SU-DHL-6 (cell line): ENCODE measurements around the gene ARHGAP27.

Experiments used
- H2AFZ ChIP-seq: fragments of 200-600 bp; sonication (generic); 2 replicates; pipeline ENCODE4 v1.6.1; 2014; ENCODE audit warnings: low read depth, mild to moderate bottlenecking, moderate library complexity, mixed read lengths, antibody characterized with exemption, low read length; ENCODE audit not compliant: severe bottlenecking
- H3F3A ChIP-seq: fragments of 200-600 bp; shearing (Covaris generic); 2 replicates; pipeline ENCODE4 v1.6.0; 2016; ENCODE audit warnings: antibody characterized with exemption, mild to moderate bottlenecking; ENCODE audit not compliant: insufficient read depth
- H3K27ac ChIP-seq: fragments of 200-600 bp; sonication (generic); 2 replicates; pipeline ENCODE4 v1.5.1; 2016; ENCODE audit warnings: low read depth, mild to moderate bottlenecking, low read length, moderate library complexity, mixed read lengths
- H3K27me3 ChIP-seq: fragments of 200-600 bp; sonication (generic), shearing (Covaris generic); 2 replicates; pipeline ENCODE4 v1.6.0; 2014; ENCODE audit warnings: mild to moderate bottlenecking, low read length
- H3K36me3 ChIP-seq: fragments of 200-600 bp; sonication (generic); 2 replicates; pipeline ENCODE4 v1.6.1; 2014; ENCODE audit warnings: mild to moderate bottlenecking, low read length, mixed read lengths
- H3K4me2 ChIP-seq: fragments of 300-600, 200-600 bp; shearing (Covaris generic), sonication (generic); 2 replicates; pipeline ENCODE4 v1.6.0; 2014; ENCODE audit warnings: low read length, low read depth, mild to moderate bottlenecking; ENCODE audit not compliant: poor library complexity, severe bottlenecking
- H3K4me3 ChIP-seq: fragments of 200-600 bp; sonication (generic); 2 replicates; pipeline ENCODE4 v1.5.1; 2014; ENCODE audit warnings: antibody characterized with exemption, low read length, mild to moderate bottlenecking, mixed read lengths; ENCODE audit not compliant: insufficient read depth, poor library complexity, severe bottlenecking
- H3K79me2 ChIP-seq: fragments of 200-600 bp; sonication (generic); 2 replicates; pipeline ENCODE4 v1.6.1; 2014; ENCODE audit warnings: mild to moderate bottlenecking, low read length, moderate library complexity; ENCODE audit not compliant: insufficient read depth
- H3K9ac ChIP-seq: fragments of 200-600 bp; sonication (generic); 2 replicates; pipeline ENCODE4 v1.7.0; 2014; ENCODE audit warnings: mild to moderate bottlenecking, low read length
- H3K9me2 ChIP-seq: fragments of 200-600 bp; sonication (generic); replicated peaks from 2 replicates; pipeline ENCODE4 v1.6.1; 2014; ENCODE audit warnings: low read length; ENCODE audit not compliant: insufficient read depth
- H3K9me3 ChIP-seq: fragments of 200-600 bp; sonication (generic); 2 replicates; pipeline ENCODE4 v1.6.1; 2014; ENCODE audit warnings: low read length, mixed read lengths; ENCODE audit not compliant: insufficient read depth
- H4K20me1 ChIP-seq: fragments of 200-600 bp; sonication (generic); 2 replicates; pipeline ENCODE4 v1.6.1; 2014; ENCODE audit warnings: low read depth, mild to moderate bottlenecking, antibody characterized with exemption, low read length, moderate library complexity, mixed read lengths
- CTCF ChIP-seq: fragments of 200-600 bp; sonication (generic); IDR thresholded peaks from one replicate; pipeline ENCODE4 v1.5.1; 2017; ENCODE audit warnings: antibody characterized with exemption, mild to moderate bottlenecking, low read length, moderate library complexity; ENCODE audit not compliant: insufficient read depth, poor library complexity, severe bottlenecking
- EZH2phosphoT487 ChIP-seq: fragments of 200-600 bp; sonication (generic), shearing (Covaris generic); conservative IDR thresholded peaks from 2 replicates; pipeline ENCODE4 v1.6.1; 2018; ENCODE audit warnings: mild to moderate bottlenecking, antibody characterized with exemption, low read length, moderate library complexity, mixed read lengths

Gene ARHGAP27

GRCh38 chr17:45383003-45383402 is 49.7 kb downstream of the ARHGAP27 start:
- Histone ChIP-seq H4K20me1 (no peaks in the 10 kb centered on the region), H3K9ac (no peak overlapping the region), H3F3A (no peaks in the 10 kb centered on the region), H3K4me3 (no peak overlapping the region), H3K79me2 (no peaks in the 10 kb centered on the region), H3K36me3 (no peaks in the 10 kb centered on the region), H3K9me3 (no peaks in the 10 kb centered on the region), H3K27ac (no peak overlapping the region), H3K4me2 (no peak overlapping the region), H3K9me2 (no peaks in the 10 kb centered on the region), H2AFZ (no peak overlapping the region), H3K27me3 (no peaks in the 10 kb centered on the region)
- TF ChIP-seq EZH2phosphoT487 (no peak), CTCF (no peak)

- no peak overlapping the region for H3K4me2 ChIP-seq
- no peaks in the 10 kb centered on the region for H3K79me2 ChIP-seq
- no peaks in the 10 kb centered on the region for H3K9me3 ChIP-seq
- no peaks in the 10 kb centered on the region for H3K9me2 ChIP-seq
- no peak overlapping the region for H2AFZ ChIP-seq
- H3K27me3 ChIP-seq: no peaks in the 10 kb centered on the region
- no peak overlapping the region for H3K27ac ChIP-seq
- no peaks in the 10 kb centered on the region for H3K36me3 ChIP-seq
- TF ChIP-seq EZH2phosphoT487: no peak
- no peak for TF ChIP-seq CTCF
- no peaks in the 10 kb centered on the region for H3F3A ChIP-seq
- H4K20me1 ChIP-seq: no peaks in the 10 kb centered on the region
- H3K4me3 ChIP-seq: no peak overlapping the region
- no peak overlapping the region for H3K9ac ChIP-seq
Observed at GRCh38 chr17:45382226-45382625, 50.4 kb downstream of the ARHGAP27 start.

- Histone ChIP-seq H3K9me2 (no peaks in the 10 kb centered on the region), H3F3A (no peaks in the 10 kb centered on the region), H3K9me3 (no peaks in the 10 kb centered on the region), H3K9ac (no peak overlapping the region), H3K4me2 (no peak overlapping the region), H3K4me3 (no peak overlapping the region), H2AFZ (no peak overlapping the region), H4K20me1 (no peaks in the 10 kb centered on the region), H3K27ac (no peak overlapping the region), H3K79me2 (no peaks in the 10 kb centered on the region), H3K27me3 (no peaks in the 10 kb centered on the region), H3K36me3 (no peaks in the 10 kb centered on the region)
- TF ChIP-seq EZH2phosphoT487 (no peak), CTCF (no peak)
Observed at GRCh38 chr17:45380991-45381390, 51.7 kb downstream of the ARHGAP27 start.
